HG02588 (cell line): ENCODE results near the gene IL21.

Experiments used
- ATAC-seq: cut with Tn5 transposase; IDR thresholded peaks from one replicate; pipeline ENCODE4 v1.9.1; 2021; ENCODE audit warnings: mild to moderate bottlenecking, moderate library complexity; ENCODE audit not compliant: unreplicated experiment

The IL21 gene

GRCh38 chr4:122635205-122635604, 14.3 kb upstream of the IL21 start:
- ATAC-seq = no peak

GRCh38 chr4:122633211-122633610, 12.3 kb upstream of the IL21 start:
- no peak for ATAC-seq

- ATAC-seq = peak; percentile 93
These were observed 11.7 kb upstream of the IL21 start for GRCh38 chr4:122632396-122633143.

GRCh38 chr4:122625156-122625555, 4.3 kb upstream of the IL21 start:
- ATAC-seq = no peak

GRCh38 chr4:122624205-122624604, 3.3 kb upstream of the IL21 start:
- ATAC-seq = no peak

GRCh38 chr4:122623637-122624166, 2.8 kb upstream of the IL21 start:
- ATAC-seq = no peak

- ATAC-seq = no peak
These were observed 1.5 kb upstream of the IL21 start for GRCh38 chr4:122622400-122622799.

- no peak for ATAC-seq
These were observed 1.3 kb downstream of the IL21 start for GRCh38 chr4:122619611-122620010.

GRCh38 chr4:122617597-122618593, 3.0 kb downstream of the IL21 start:
- no peak for ATAC-seq

- ATAC-seq = no peak
These were observed 3.8 kb downstream of the IL21 start for GRCh38 chr4:122616915-122617596.

- ATAC-seq = no peak
These were observed 6.2 kb downstream of the IL21 start for GRCh38 chr4:122614621-122615020.

GRCh38 chr4:122612540-122612939, 8.3 kb downstream of the IL21 start:
- no peak for ATAC-seq

GRCh38 chr4:122606364-122607043, 14.4 kb downstream of the IL21 start:
- ATAC-seq = no peak

GRCh38 chr4:122604146-122604545, 16.7 kb downstream of the IL21 start:
- ATAC-seq = no peak

- ATAC-seq = no peak
These were observed 17.7 kb downstream of the IL21 start for GRCh38 chr4:122603156-122603574.

GRCh38 chr4:122602277-122603142, 18.4 kb downstream of the IL21 start:
- no peak for ATAC-seq

GRCh38 chr4:122591196-122591595, 29.7 kb downstream of the IL21 start:
- ATAC-seq = no peak

GRCh38 chr4:122588453-122589238, 32.2 kb downstream of the IL21 start:
- ATAC-seq = no peak

- ATAC-seq = no peak
These were observed 36.3 kb downstream of the IL21 start for GRCh38 chr4:122584519-122584918.
